HG03196 (cell line): ENCODE measurements around the gene GPATCH1.
"Not testable (repeated sequence)": the region's sequence is repeated elsewhere in the genome, so short reads cannot be mapped to it uniquely, and the experiment has no call there.

ENCODE experiments used
- ATAC-seq: cut with Tn5 transposase; IDR thresholded peaks from one replicate; pipeline ENCODE4 v1.9.1; 2021; ENCODE audit not compliant: unreplicated experiment

GPATCH1 gene

GRCh38 chr19:33080761-33081681 is at the start of gene GPATCH1:
Gene GPATCH1 (plus strand): TSS chr19:33081181. CDS start chr19:33081194, 13 bp downstream.
- peak; percentile 91 for ATAC-seq

- ATAC-seq: no peak
Measured at GRCh38 chr19:33032218-33032781, 48.7 kb upstream of the GPATCH1 start.

- no peak for ATAC-seq
Measured at GRCh38 chr19:33035461-33035860, 45.5 kb upstream of the GPATCH1 start.

- not testable (repeated sequence) for ATAC-seq
Measured at GRCh38 chr19:33036370-33037167, 44.4 kb upstream of the GPATCH1 start.

GRCh38 chr19:33037168-33038025 is 43.6 kb upstream of the GPATCH1 start:
- not testable (repeated sequence) for ATAC-seq

- ATAC-seq: no peak
Measured at GRCh38 chr19:33039108-33039599, 41.8 kb upstream of the GPATCH1 start.

GRCh38 chr19:33039815-33040214 is 41.2 kb upstream of the GPATCH1 start:
- ATAC-seq: no peak

GRCh38 chr19:33040994-33041827 is 39.8 kb upstream of the GPATCH1 start:
- ATAC-seq: no peak

- ATAC-seq: not testable (repeated sequence)
Measured at GRCh38 chr19:33041828-33042160, 39.2 kb upstream of the GPATCH1 start.

GRCh38 chr19:33047422-33047821 is 33.6 kb upstream of the GPATCH1 start:
- ATAC-seq: no peak

- no peak for ATAC-seq
Measured at GRCh38 chr19:33048806-33049676, 31.9 kb upstream of the GPATCH1 start.

GRCh38 chr19:33050110-33050509 is 30.9 kb upstream of the GPATCH1 start:
- ATAC-seq: no peak

GRCh38 chr19:33052352-33052972 is 28.5 kb upstream of the GPATCH1 start:
- ATAC-seq: no peak

GRCh38 chr19:33054623-33055022 is 26.4 kb upstream of the GPATCH1 start:
- no peak for ATAC-seq

GRCh38 chr19:33055718-33056117 is 25.3 kb upstream of the GPATCH1 start:
- ATAC-seq: no peak

GRCh38 chr19:33060586-33060985 is 20.4 kb upstream of the GPATCH1 start:
- ATAC-seq: no peak

- ATAC-seq: no peak
Measured at GRCh38 chr19:33062902-33063301, 18.1 kb upstream of the GPATCH1 start.

- no peak for ATAC-seq
Measured at GRCh38 chr19:33063356-33063752, 17.6 kb upstream of the GPATCH1 start.
